ENCODE results near the gene MBNL1.

- no peak for TF ChIP-seq CTCF (conservative IDR thresholded peaks at IDR 0.05; ENCODE audit: low read depth, low read length)
- no peak for TF ChIP-seq EZH2 (IDR thresholded peaks at IDR 0.05; ENCODE audit: borderline replicate concordance, low read depth, low read length, poor library complexity, severe bottlenecking)
Observed at GRCh38 chr3:152261329-152261728, 7.4 kb upstream of the MBNL1 start.
